HepG2 (cell line): ENCODE results near the gene CDK3. TPM values are rescaled to one million over a fixed set of nuclear protein-coding genes. Genes with fewer than 3 reads are reported as not detected.

Source experiments
- ATF7-NPFF ChIP-seq: sonication (generic); formaldehyde crosslinking; IDR thresholded peaks from 2 replicates; pipeline ENCODE4 v1.8.1; 2023; ENCODE audit warnings: mild to moderate bottlenecking, low read depth, missing genetic modification reagents, moderate library complexity
- IRX3 ChIP-seq: sonication (generic); formaldehyde crosslinking; IDR thresholded peaks from 2 replicates; pipeline ENCODE4 v1.8.1; 2023; ENCODE audit warnings: mild to moderate bottlenecking, low read depth, missing genetic modification reagents, borderline replicate concordance
- KDM4B ChIP-seq: sonication (generic); formaldehyde crosslinking; IDR thresholded peaks from 2 replicates; pipeline ENCODE4 v1.4.0; 2020; ENCODE audit warnings: missing genetic modification reagents
- NR2F1 ChIP-seq, 2 experiments: fragments of 450-650 bp in 1 of 2; formaldehyde crosslinking in 1 of 2; IDR thresholded peaks; 2 replicates each; pipeline versions ENCODE4 v1.5.0 to v1.6.1; 2016 to 2020; ENCODE audit warnings: mild to moderate bottlenecking in 1 of 2, missing compliant biosample characterization in 1 of 2, missing genetic modification reagents in 1 of 2, moderate library complexity in 1 of 2
- PAXIP1 ChIP-seq: sonication (generic); formaldehyde crosslinking; conservative IDR thresholded peaks from 2 replicates; pipeline ENCODE4 v1.4.0; 2020; ENCODE audit warnings: mild to moderate bottlenecking, missing genetic modification reagents, moderate library complexity
- PITX1 ChIP-seq: sonication (generic); formaldehyde crosslinking; IDR thresholded peaks from 2 replicates; pipeline ENCODE4 v1.5.1; 2020; ENCODE audit warnings: mild to moderate bottlenecking, missing genetic modification reagents
- RBFOX2 ChIP-seq: fragments of 200-400 bp; formaldehyde crosslinking; IDR thresholded peaks from 2 replicates; pipeline ENCODE4 v1.6.1; 2017; ENCODE audit warnings: low read depth, mild to moderate bottlenecking, low read length
- RNF2 ChIP-seq: fragments of 450-650 bp; conservative IDR thresholded peaks from 2 replicates; pipeline ENCODE4 v1.6.1; 2016; ENCODE audit warnings: low read depth
- SKI ChIP-seq: fragments of 450-650 bp; IDR thresholded peaks from one replicate; pipeline ENCODE4 v1.6.1; 2018; ENCODE audit warnings: mild to moderate bottlenecking; ENCODE audit not compliant: partially characterized antibody
- SMAD1 ChIP-seq: sonication (generic); formaldehyde crosslinking; IDR thresholded peaks from 2 replicates; pipeline ENCODE4 v1.4.0; 2020; ENCODE audit warnings: missing genetic modification reagents, low read depth, mild to moderate bottlenecking, borderline replicate concordance
- SNAPC5 ChIP-seq: sonication (generic); formaldehyde crosslinking; IDR thresholded peaks from 2 replicates; pipeline ENCODE4 v1.8.1; 2023; ENCODE audit warnings: mild to moderate bottlenecking, missing genetic modification reagents, borderline replicate concordance
- TBX2 ChIP-seq: sonication (generic); formaldehyde crosslinking; IDR thresholded peaks from 2 replicates; pipeline ENCODE4 v1.5.0; 2020; ENCODE audit warnings: missing genetic modification reagents, mild to moderate bottlenecking, borderline replicate concordance
- TEAD2 ChIP-seq: sonication (generic); formaldehyde crosslinking; IDR thresholded peaks from 2 replicates; pipeline ENCODE4 v1.9.0; 2021; ENCODE audit warnings: missing genetic modification reagents
- TGIF2 ChIP-seq: IDR thresholded peaks from 2 replicates; pipeline ENCODE4 v1.6.1; 2016; ENCODE audit warnings: control low read depth, missing compliant biosample characterization
- THAP11 ChIP-seq: IDR thresholded peaks from 2 replicates; pipeline ENCODE4 v1.6.1; 2016; ENCODE audit warnings: missing biosample characterization, missing genetic modification reagents
- ZBTB3 ChIP-seq: sonication (generic); formaldehyde crosslinking; IDR thresholded peaks from 2 replicates; pipeline ENCODE4 v1.4.0; 2020; ENCODE audit warnings: low read depth, mild to moderate bottlenecking, moderate library complexity, missing genetic modification reagents, borderline replicate concordance
- ZFX ChIP-seq: sonication (generic); formaldehyde crosslinking; IDR thresholded peaks from 2 replicates; pipeline ENCODE4 v1.4.0; 2020; ENCODE audit warnings: mild to moderate bottlenecking, low read depth, missing genetic modification reagents, moderate library complexity
- ZNF337 ChIP-seq: sonication (generic); formaldehyde crosslinking; IDR thresholded peaks from 2 replicates; pipeline ENCODE4 v1.5.1; 2020; ENCODE audit warnings: missing genetic modification reagents, low read depth, mild to moderate bottlenecking, borderline replicate concordance
- ZNF33A ChIP-seq: sonication (generic); formaldehyde crosslinking; IDR thresholded peaks from 2 replicates; pipeline ENCODE4 v1.5.1; 2020; ENCODE audit warnings: missing genetic modification reagents, mild to moderate bottlenecking, moderate library complexity, borderline replicate concordance
- ZNF451 ChIP-seq: sonication (generic); formaldehyde crosslinking; IDR thresholded peaks from 2 replicates; pipeline ENCODE4 v1.5.0; 2020; ENCODE audit warnings: mild to moderate bottlenecking, missing genetic modification reagents
- ZNF496 ChIP-seq: sonication (generic); formaldehyde crosslinking; IDR thresholded peaks from 2 replicates; pipeline ENCODE4 v1.8.1; 2023; ENCODE audit warnings: mild to moderate bottlenecking, moderate library complexity, missing genetic modification reagents; ENCODE audit not compliant: insufficient replicate concordance
- ZNF761 ChIP-seq: sonication (generic); formaldehyde crosslinking; conservative IDR thresholded peaks from 2 replicates; pipeline ENCODE4 v1.4.0; 2020; ENCODE audit warnings: mild to moderate bottlenecking, missing genetic modification reagents
- ZNF781 ChIP-seq: sonication (generic); formaldehyde crosslinking; IDR thresholded peaks from 2 replicates; pipeline ENCODE4 v1.5.1; 2020; ENCODE audit warnings: borderline replicate concordance, mild to moderate bottlenecking, missing genetic modification reagents; ENCODE audit errors: not compliant biosample characterization
- ZZZ3 ChIP-seq: sonication (generic); formaldehyde crosslinking; IDR thresholded peaks from 2 replicates; pipeline ENCODE4 v1.4.0; 2020; ENCODE audit warnings: missing genetic modification reagents, mild to moderate bottlenecking, borderline replicate concordance
- polyA plus RNA-seq, 8 experiments: library from polyadenylated mRNA; depleted of rRNA in 3 of 8; stranded (reverse) in 7 of 8; unstranded in 1 of 8; fragments of >200 nt; fragmentation: Illumina TruSeq in 4 of 8; extraction: Trizol in 4 of 8; gene quantifications; 2 replicates each; pipeline versions ENCODE4 v1.2.1 to v1.2.3, GENCODE V29; 2011 to 2016; ENCODE audit warnings: low read depth in 4 of 8, missing spikeins in 1 of 8, mixed read lengths in 1 of 8; ENCODE audit not compliant: insufficient read depth in 1 of 8
- total RNA-seq, 5 experiments: library from RNA; depleted of rRNA; stranded (reverse); fragments of >200 nt; fragmentation: Illumina TruSeq; extraction: Trizol; gene quantifications; 2 replicates each; pipeline ENCODE4 v1.2.3, GENCODE V29; 2016; ENCODE audit warnings: low read depth in 1 of 5

Gene CDK3
- total and polyA plus RNA-seq, 2 of the 13 experiments (the other 11 are each of a cell fraction or from before 2014, with no cell fraction given): 5.8 to 11.4 TPM

- TF ChIP-seq PAXIP1 (CRISPR knock-in tag) (peak; percentile 27; the same call in 1 of the 2 replicates), IRX3 (CRISPR knock-in tag) (no peak), ZNF337 (no peak), TBX2 (CRISPR knock-in tag) (peak; percentile 73), ZZZ3 (CRISPR knock-in tag) (no peak), ATF7-NPFF (CRISPR knock-in tag) (peak; percentile 50; the same call in 1 of the 2 replicates), ZNF761 (CRISPR knock-in tag) (no peak), TEAD2 (no peak), ZNF781 (CRISPR knock-in tag) (peak; percentile 49), ZBTB3 (CRISPR knock-in tag) (no peak), ZNF496 (CRISPR knock-in tag) (no peak), TGIF2 (CRISPR knock-in tag) (0 out of 2 replicates have a peak, but pooled peaks have one; percentile 44), ZNF33A (CRISPR knock-in tag) (no peak), RNF2 (no peak), NR2F1 (CRISPR knock-in tag; IDR thresholded peaks at IDR 0.05) (no peak; a peak in 1 of 4 replicates), RBFOX2 (peak; percentile 78), SKI (peak; percentile 30), ZNF451 (CRISPR knock-in tag) (no peak), KDM4B (CRISPR knock-in tag) (no peak), PITX1 (peak; percentile 77; the same call in 1 of the 2 replicates), THAP11 (CRISPR knock-in tag) (peak; percentile 49; the same call in 1 of the 2 replicates), SNAPC5 (peak; percentile 85; the same call in 1 of the 2 replicates), SMAD1 (peak; percentile 71; the same call in 1 of the 2 replicates), ZFX (CRISPR knock-in tag) (peak; percentile 85)
These were observed 26.6 kb downstream of the CDK3 start, which contains the start of gene EVPL (continued) for GRCh38 chr17:76027159-76027839.
